HEK293 (cell line): ENCODE data around the gene NHS.
A peak's percentile ranks its signal among the peaks of the same experiment; 100 is the strongest.

ENCODE experiments used
- CTCF ChIA-PET: fragments of 350-600 bp; formaldehyde crosslinking; extraction: SDS; loops from one replicate; lab custom pipeline; 2021; ENCODE audit warnings: antibody characterized with exemption; lab: Yijun Ruan, JAX
- POLR2A ChIA-PET: fragments of 300-600 bp; formaldehyde crosslinking; extraction: SDS; loops from one replicate; lab custom pipeline; 2020; ENCODE audit warnings: antibody characterized with exemption, inconsistent platforms; lab: Yijun Ruan, JAX
- H3K27ac ChIP-seq: fragments of 200-500 bp; sonication (Bioruptor generic); 2 replicates; pipeline ENCODE4 v1.5.1; 2014; ENCODE audit warnings: low read depth, low read length, control low read depth, inconsistent platforms; ENCODE audit errors: extremely low read depth
- H3K36me3 ChIP-seq, 2 experiments: fragments of 200-500 bp in 1 of 2; sonication (Bioruptor generic) in 1 of 2; 1 replicate in 1 of 2; 2 replicates in 1 of 2; pipeline ENCODE4 v1.5.1; 2014 to 2017; ENCODE audit warnings: inconsistent platforms in 2 of 2, low read length in 2 of 2; ENCODE audit not compliant: control insufficient read depth in 2 of 2, insufficient read depth in 1 of 2
- H3K4me1 ChIP-seq: fragments of 200-500 bp; sonication (Bioruptor generic); 2 replicates; pipeline ENCODE4 v1.5.1; 2014; ENCODE audit warnings: mild to moderate bottlenecking, low read length, inconsistent platforms; ENCODE audit not compliant: control insufficient read depth, insufficient read depth
- H3K4me3 ChIP-seq: 2 replicates; pipeline ENCODE4 v1.5.1; 2011; ENCODE audit warnings: low read depth, mild to moderate bottlenecking, control low read depth, low read length, moderate library complexity
- H3K9me3 ChIP-seq: fragments of 200-500 bp; sonication (Bioruptor generic); 2 replicates; pipeline ENCODE4 v1.5.1; 2014; ENCODE audit warnings: low read depth, low read length, inconsistent platforms; ENCODE audit not compliant: control insufficient read depth, insufficient read depth
- HOXA7 ChIP-seq: sonication (generic); formaldehyde crosslinking; IDR thresholded peaks from 2 replicates; pipeline ENCODE4 v1.8.1; 2022; ENCODE audit warnings: missing genetic modification reagents, borderline replicate concordance
- OVOL3 ChIP-seq: fragments of 450-650 bp; formaldehyde crosslinking; IDR thresholded peaks from 2 replicates; pipeline ENCODE4 v1.5.1; 2016; ENCODE audit warnings: missing biosample characterization, missing genetic modification characterization
- PRDM4 ChIP-seq: fragments of 450-650 bp; formaldehyde crosslinking; IDR thresholded peaks from 2 replicates; pipeline ENCODE4 v1.5.1; 2017; ENCODE audit warnings: missing biosample characterization, missing genetic modification characterization
- ZNF10 ChIP-seq: fragments of 450-650 bp; formaldehyde crosslinking; IDR thresholded peaks from 2 replicates; pipeline ENCODE4 v1.5.1; 2017; ENCODE audit warnings: missing biosample characterization, missing genetic modification characterization
- ZNF132 ChIP-seq: fragments of 450-650 bp; formaldehyde crosslinking; IDR thresholded peaks from 2 replicates; pipeline ENCODE4 v1.5.1; 2017; ENCODE audit warnings: missing biosample characterization, missing genetic modification characterization, borderline replicate concordance
- ZNF155 ChIP-seq: fragments of 450-650 bp; formaldehyde crosslinking; IDR thresholded peaks from 2 replicates; pipeline ENCODE4 v1.5.1; 2016; ENCODE audit warnings: missing biosample characterization, missing genetic modification characterization
- ZNF175 ChIP-seq: fragments of 450-650 bp; formaldehyde crosslinking; IDR thresholded peaks from 2 replicates; pipeline ENCODE4 v1.5.1; 2016; ENCODE audit warnings: missing biosample characterization, missing genetic modification characterization
- ZNF274 ChIP-seq, 2 experiments: fragments of 200-500 bp in 1 of 2; fragments of 450-650 bp in 1 of 2; sonication (Bioruptor generic) in 1 of 2; formaldehyde crosslinking in 1 of 2; IDR thresholded peaks; 2 replicates each; pipeline versions ENCODE4 v1.5.1 to v1.6.1; 2014 to 2016; ENCODE audit warnings: borderline replicate concordance in 1 of 2, inconsistent platforms in 1 of 2, low read length in 1 of 2, missing biosample characterization in 1 of 2, missing genetic modification characterization in 1 of 2
- ZNF529 ChIP-seq: fragments of 450-650 bp; formaldehyde crosslinking; IDR thresholded peaks from 2 replicates; pipeline ENCODE4 v1.5.1; 2017; ENCODE audit warnings: missing genetic modification characterization, missing biosample characterization; ENCODE audit not compliant: insufficient replicate concordance
- ZNF560 ChIP-seq: fragments of 450-650 bp; formaldehyde crosslinking; IDR thresholded peaks from 2 replicates; pipeline ENCODE4 v1.5.1; 2017; ENCODE audit warnings: missing biosample characterization, missing genetic modification characterization, borderline replicate concordance
- ZNF600 ChIP-seq: fragments of 450-650 bp; formaldehyde crosslinking; IDR thresholded peaks from 2 replicates; pipeline ENCODE4 v1.5.1; 2016; ENCODE audit warnings: missing biosample characterization, missing genetic modification characterization
- ZNF623 ChIP-seq: fragments of 450-650 bp; formaldehyde crosslinking; IDR thresholded peaks from 2 replicates; pipeline ENCODE4 v1.5.1; 2016; ENCODE audit warnings: missing biosample characterization, missing genetic modification characterization
- ZNF654 ChIP-seq: fragments of 450-650 bp; formaldehyde crosslinking; IDR thresholded peaks from 2 replicates; pipeline ENCODE4 v1.5.1; 2016; ENCODE audit warnings: low read depth, missing biosample characterization, missing genetic modification characterization
- ZNF664 ChIP-seq: fragments of 450-650 bp; formaldehyde crosslinking; IDR thresholded peaks from 2 replicates; pipeline ENCODE4 v1.5.1; 2016; ENCODE audit warnings: missing biosample characterization, missing genetic modification characterization
- ZNF76 ChIP-seq: fragments of 450-650 bp; formaldehyde crosslinking; IDR thresholded peaks from 2 replicates; pipeline ENCODE4; 2016; ENCODE audit warnings: low read depth, missing biosample characterization, missing genetic modification characterization, borderline replicate concordance
- ZNF768 ChIP-seq: fragments of 450-650 bp; formaldehyde crosslinking; IDR thresholded peaks from 2 replicates; pipeline ENCODE4 v1.5.1; 2018; ENCODE audit warnings: missing biosample characterization, mild to moderate bottlenecking, missing genetic modification characterization
- ZNF776 ChIP-seq: fragments of 450-650 bp; formaldehyde crosslinking; IDR thresholded peaks from 2 replicates; pipeline ENCODE4 v1.5.0; 2017; ENCODE audit warnings: missing biosample characterization, missing genetic modification characterization, borderline replicate concordance
- ZNF777 ChIP-seq: fragments of 450-650 bp; formaldehyde crosslinking; IDR thresholded peaks from 2 replicates; pipeline ENCODE4 v1.5.1; 2017; ENCODE audit warnings: missing biosample characterization, missing genetic modification characterization, borderline replicate concordance
- ZNF792 ChIP-seq: fragments of 450-650 bp; formaldehyde crosslinking; IDR thresholded peaks from 2 replicates; pipeline ENCODE4 v1.5.1; 2016; ENCODE audit warnings: missing biosample characterization, missing genetic modification characterization
- ZSCAN30 ChIP-seq: fragments of 450-650 bp; IDR thresholded peaks from 2 replicates; pipeline ENCODE4 v1.5.1; 2018; ENCODE audit warnings: missing biosample characterization, mild to moderate bottlenecking, missing genetic modification characterization, moderate library complexity
- ZXDB ChIP-seq: fragments of 450-650 bp; formaldehyde crosslinking; IDR thresholded peaks from 2 replicates; pipeline ENCODE4 v1.5.1; 2016; ENCODE audit warnings: missing biosample characterization, missing genetic modification characterization

NHS gene

DNA sequence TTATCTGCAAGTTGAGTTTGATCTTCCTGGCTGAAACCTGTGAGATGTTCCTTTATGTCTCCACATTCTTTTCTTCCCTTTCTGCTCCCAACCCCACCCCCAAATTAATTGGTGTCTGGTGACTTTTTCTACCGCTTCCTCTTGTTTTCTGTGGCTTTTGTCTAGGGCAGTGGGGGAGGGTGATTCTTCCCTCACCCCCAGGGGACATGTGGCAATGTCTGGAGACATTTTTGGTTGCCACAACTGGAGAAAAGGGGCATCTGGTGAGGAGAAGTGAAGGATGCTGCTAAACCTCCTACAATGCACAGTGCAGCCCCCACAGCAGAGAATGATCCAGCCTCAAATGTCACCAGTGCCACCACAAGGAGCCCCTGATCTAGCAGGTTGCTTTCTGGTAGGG lies 152.9 kb downstream of the NHS start:
- Histone ChIP-seq H3K27ac (no peak overlapping the region), H3K4me3 (no peak overlapping the region), H3K36me3 (no peaks in the 10 kb centered on the region), H3K4me1 (peaks cover 4% of the 10 kb centered on the region; the same call in 1 of the 2 replicates), H3K9me3 (no peaks in the 10 kb centered on the region)
- ChIA-PET POLR2A (no interaction called here), CTCF (no interaction called here)
- TF ChIP-seq ZNF776: no peak
- no peak for TF ChIP-seq HOXA7 (CRISPR knock-in tag)

DNA sequence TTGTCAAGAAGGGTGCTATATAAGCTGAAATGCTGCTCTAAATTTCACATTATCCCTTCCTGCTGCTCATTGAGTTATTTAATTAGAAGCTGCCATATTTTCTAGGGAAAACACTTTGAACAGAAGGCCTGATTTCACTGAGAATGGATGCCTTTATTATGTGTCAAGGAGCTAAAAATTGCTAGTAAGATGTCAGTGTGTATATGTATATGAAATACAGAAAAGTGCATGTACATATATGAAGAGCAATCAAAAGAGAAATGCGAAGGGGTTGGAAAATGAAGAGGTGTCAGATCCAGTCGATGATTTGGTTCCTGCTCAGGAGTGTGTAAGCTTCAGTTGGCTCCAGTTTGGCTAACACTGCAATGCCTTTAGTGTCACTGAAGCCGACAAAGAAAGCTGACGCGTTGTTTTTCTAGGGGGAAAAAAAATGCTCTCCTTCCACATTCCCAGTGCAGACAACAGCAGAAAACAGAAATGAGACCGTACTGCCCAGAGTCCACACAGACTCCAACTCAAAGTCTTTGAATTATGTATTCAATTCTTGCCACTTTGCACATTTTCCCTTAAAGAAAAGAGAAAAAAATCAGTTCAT lies 154.2 kb downstream of the NHS start:
- Histone ChIP-seq H3K36me3 (no peaks in the 10 kb centered on the region), H3K27ac (no peak overlapping the region), H3K4me3 (no peak overlapping the region), H3K4me1 (peaks cover 4% of the 10 kb centered on the region; the same call in 1 of the 2 replicates), H3K9me3 (no peaks in the 10 kb centered on the region)
- POLR2A ChIA-PET: no interaction called here
- TF ChIP-seq OVOL3 (tag by site-specific recombination) (no peak), ZSCAN30 (tag by site-specific recombination) (no peak), ZNF664 (tag by site-specific recombination) (no peak), ZNF792 (tag by site-specific recombination) (no peak), ZXDB (tag by site-specific recombination) (no peak), PRDM4 (tag by site-specific recombination) (no peak), ZNF10 (no peak), ZNF768 (no peak), ZNF777 (no peak), ZNF529 (tag by site-specific recombination) (no peak), ZNF274 (IDR thresholded peaks at IDR 0.05; ENCODE audit: low read length) (no peak), ZNF274 (tag by site-specific recombination; IDR thresholded peaks at IDR 0.05; ENCODE audit: borderline replicate concordance) (no peak)
- TF ChIP-seq, all 188 proteins: peak for 0
- CTCF ChIA-PET: interaction anchor here (0.9 kb wide), 1 partner anchor 8 kb away, joined by 5 read pairs; no protein-coding TSS in a partner anchor

DNA sequence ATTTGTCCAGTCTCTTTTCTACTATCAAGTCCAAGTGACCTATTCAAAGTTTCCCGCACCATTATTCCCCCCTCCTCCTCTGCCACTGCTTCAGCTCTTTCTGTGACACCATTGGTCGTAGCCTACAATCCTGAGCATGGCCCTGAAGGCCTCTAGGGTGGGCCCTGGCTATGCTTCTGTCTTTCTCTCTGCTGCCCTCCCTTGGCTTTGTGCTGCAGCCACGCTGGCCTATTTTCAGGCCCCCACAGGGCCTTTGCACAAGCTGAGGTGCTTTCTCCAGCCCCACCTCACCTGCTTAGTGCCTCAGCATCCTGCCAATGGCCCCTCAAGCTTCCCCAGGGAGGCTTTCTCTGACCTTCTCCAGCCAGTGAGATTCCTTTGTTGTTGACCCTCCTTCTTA lies 156.5 kb downstream of the NHS start:
- POLR2A ChIA-PET: no interaction called here

DNA sequence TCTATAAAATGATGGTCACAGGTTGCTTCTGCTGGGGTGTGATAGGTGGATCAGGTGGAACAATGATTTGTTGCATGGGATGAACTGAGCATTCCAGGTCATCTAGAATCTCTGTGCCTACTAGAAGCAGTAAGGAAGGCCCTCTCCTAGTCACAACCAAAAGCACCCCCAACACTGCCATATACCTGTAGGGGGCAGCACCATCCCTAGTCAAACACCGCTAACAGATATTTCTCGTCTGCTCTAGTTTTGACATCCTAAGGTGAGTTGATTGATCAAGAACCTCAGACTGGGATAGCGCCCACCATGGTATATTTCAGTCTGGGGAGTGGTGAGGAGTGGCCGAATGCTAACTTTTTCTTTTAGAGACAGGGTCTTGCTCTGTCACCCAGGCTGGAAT lies 160.2 kb downstream of the NHS start:
- no peak overlapping the region for H3K27ac ChIP-seq
- CTCF ChIA-PET: interaction anchor here (0.6 to 3.3 kb wide), 11 partner anchors 8 to 438 kb away, joined by 3 to 22 read pairs (median 4); no protein-coding TSS in a partner anchor
- H3K4me3 ChIP-seq: no peak overlapping the region
- H3K4me1 ChIP-seq: no peaks in the 10 kb centered on the region
- POLR2A ChIA-PET: no interaction called here
- TF ChIP-seq ZNF175 (tag by site-specific recombination) (no peak), ZNF654 (no peak), ZNF76 (tag by site-specific recombination) (no peak), ZNF155 (tag by site-specific recombination) (no peak), ZNF132 (no peak), ZNF600 (no peak), ZNF560 (tag by site-specific recombination) (no peak)
- H3K36me3 ChIP-seq: no peaks in the 10 kb centered on the region
- no peaks in the 10 kb centered on the region for H3K9me3 ChIP-seq

More for the DNA sequence above, 156.5 kb downstream of the NHS start:
- CTCF ChIA-PET: interaction anchor here (0.6 to 1.7 kb wide), 7 partner anchors 25 to 776 kb away, joined by 3 to 5 read pairs (median 3); no protein-coding TSS in a partner anchor
- Histone ChIP-seq H3K4me1 (peaks cover 4% of the 10 kb centered on the region; the same call in 1 of the 2 replicates), H3K27ac (no peak overlapping the region), H3K9me3 (no peaks in the 10 kb centered on the region), H3K36me3 (no peaks in the 10 kb centered on the region), H3K4me3 (no peak overlapping the region)
- TF ChIP-seq ZNF623 (tag by site-specific recombination) (peak; percentile 67), ZNF792 (tag by site-specific recombination) (no peak)
